ENCODE data around the gene RBM4B.

The RBM4B gene

DNA sequence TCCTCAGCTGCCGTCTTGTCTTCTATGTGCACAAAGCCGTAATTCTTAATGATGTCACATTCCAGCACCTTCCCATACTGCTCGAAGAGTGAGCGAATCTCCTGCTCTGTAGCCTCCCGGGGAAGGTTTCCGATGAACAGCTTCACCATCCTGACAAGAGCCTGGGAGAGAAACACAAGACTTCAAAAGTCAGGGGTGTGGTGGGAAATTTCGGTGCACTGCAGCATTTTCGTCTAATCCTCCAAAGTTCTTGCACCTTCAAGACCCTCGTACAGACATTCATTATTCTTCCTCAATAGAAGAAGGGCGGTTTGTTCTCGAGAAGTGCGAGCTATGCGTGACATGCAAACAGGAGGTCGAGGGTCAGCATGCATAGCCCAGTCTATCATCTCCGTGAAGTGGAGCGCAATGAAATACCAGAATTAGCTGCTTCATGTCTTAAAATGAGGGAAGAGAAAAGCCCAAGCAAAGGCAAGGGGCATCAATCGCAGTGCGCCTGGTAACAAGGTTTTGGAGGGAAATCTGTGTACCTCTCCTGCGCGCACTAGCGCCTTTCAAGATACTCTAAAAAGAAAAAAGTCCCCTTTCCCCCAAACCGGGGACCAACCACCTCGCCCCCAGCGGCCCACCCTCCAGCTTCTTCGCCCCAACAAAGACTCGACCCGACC lies 622 bp downstream of the RBM4B start:
- TF ChIP-seq, protein P1, sequence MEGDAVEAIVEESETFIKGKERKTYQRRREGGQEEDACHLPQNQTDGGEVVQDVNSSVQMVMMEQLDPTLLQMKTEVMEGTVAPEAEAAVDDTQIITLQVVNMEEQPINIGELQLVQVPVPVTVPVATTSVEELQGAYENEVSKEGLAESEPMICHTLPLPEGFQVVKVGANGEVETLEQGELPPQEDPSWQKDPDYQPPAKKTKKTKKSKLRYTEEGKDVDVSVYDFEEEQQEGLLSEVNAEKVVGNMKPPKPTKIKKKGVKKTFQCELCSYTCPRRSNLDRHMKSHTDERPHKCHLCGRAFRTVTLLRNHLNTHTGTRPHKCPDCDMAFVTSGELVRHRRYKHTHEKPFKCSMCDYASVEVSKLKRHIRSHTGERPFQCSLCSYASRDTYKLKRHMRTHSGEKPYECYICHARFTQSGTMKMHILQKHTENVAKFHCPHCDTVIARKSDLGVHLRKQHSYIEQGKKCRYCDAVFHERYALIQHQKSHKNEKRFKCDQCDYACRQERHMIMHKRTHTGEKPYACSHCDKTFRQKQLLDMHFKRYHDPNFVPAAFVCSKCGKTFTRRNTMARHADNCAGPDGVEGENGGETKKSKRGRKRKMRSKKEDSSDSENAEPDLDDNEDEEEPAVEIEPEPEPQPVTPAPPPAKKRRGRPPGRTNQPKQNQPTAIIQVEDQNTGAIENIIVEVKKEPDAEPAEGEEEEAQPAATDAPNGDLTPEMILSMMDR (IDR thresholded peaks at IDR 0.05; ENCODE audit: insufficient read depth, low read depth, low read length, missing control alignments) = no peak
- peak overlapping the region; percentile 69 for H3K4me3 ChIP-seq (ENCODE audit: low read depth, low read length)
- peak; percentile 15 for DNase-seq (ENCODE audit: low read depth)

DNA sequence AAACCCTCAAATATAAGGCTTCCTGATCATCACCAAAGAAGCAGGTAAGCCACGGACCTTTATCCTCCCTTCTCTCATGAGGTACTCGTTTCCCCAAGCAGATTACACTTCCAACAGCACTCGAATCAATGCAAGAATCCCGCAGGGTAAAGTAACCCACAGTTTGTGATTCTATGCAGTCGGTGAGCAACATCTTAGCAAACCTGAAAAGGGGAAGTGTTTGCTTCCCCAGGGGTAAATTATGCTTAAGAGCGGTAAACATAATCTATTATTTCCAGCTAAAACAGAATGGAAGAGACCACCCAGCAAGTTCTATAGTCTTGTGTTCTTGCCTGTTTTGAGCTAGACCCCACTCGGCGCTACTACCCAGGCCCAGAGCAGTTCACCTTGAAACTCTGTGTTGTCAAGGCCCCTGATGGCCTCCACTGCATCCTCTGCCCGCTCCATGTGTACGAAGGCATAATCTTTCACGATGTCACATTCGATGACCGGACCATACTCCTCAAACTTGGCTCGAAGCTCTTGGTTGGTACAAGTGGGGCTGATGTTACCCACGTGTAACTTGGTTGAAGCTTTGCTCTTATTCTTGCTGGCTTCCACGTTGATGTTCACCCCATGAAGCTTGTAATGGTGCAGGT lies 1.3 kb downstream of the RBM4B start:
- H3K4me3 ChIP-seq (ENCODE audit: low read depth, low read length) = no peak overlapping the region
- TF ChIP-seq, protein P1 (IDR thresholded peaks at IDR 0.05; ENCODE audit: insufficient read depth, low read depth, low read length, missing control alignments) = no peak
- no peak for DNase-seq (ENCODE audit: low read depth)

DNA sequence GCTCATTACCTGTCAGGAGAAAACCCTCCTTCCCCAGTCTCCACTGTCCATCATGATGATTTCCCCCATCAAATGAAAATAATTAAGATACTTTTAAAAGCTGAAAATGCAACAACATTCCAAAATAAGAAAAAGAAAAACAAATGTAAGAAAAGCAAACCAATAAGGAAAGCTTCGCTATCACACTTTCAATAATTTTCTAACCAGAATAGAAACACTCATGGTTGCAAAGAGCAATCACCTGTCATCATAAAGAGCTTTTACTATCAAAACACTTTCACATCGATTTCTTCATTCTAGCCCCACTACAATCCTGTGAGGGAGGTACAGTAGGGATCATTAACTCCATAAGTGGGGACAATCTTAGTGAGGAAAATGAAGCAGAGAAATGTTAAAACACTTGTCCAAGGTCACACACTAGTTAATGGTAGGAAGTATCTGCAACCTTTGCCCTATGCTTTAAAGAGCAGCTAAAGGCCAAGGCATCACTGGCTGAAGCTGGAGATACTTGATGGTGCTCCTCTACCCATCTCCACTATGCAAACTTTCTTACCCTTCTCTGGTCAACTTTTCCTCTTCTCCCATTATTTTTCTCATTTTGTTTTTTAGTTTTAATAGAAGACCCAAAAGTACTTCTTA lies 2.6 kb downstream of the RBM4B start:
- TF ChIP-seq, protein P1 (IDR thresholded peaks at IDR 0.05; ENCODE audit: insufficient read depth, low read depth, low read length, missing control alignments) = no peak
- no peak overlapping the region for H3K4me3 ChIP-seq (ENCODE audit: low read depth, low read length)
- no peak for DNase-seq (ENCODE audit: low read depth)

DNA sequence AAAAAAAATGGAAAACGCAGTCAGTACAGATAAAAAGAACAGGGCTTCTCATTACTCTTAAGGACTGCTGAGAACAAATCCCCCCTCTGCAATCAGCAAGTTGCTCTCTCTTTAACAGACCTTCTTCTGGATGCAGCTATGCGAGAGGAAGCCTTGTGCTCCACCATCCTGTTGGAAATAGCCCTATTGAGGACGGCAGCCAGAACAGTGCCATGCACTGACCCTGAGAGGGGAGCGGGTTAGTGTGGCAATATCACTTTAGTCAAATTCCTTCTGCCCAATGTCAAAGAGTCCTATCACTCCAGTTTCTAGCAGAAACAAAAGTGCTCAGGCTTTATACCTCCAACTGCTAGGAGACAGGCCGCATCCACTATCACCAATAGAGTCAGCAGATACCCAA lies 6.9 kb downstream of the RBM4B start:
- no peak overlapping the region for H3K4me3 ChIP-seq (ENCODE audit: low read depth, low read length)
- DNase-seq (ENCODE audit: low read depth) = no peak
- TF ChIP-seq, protein P1 (IDR thresholded peaks at IDR 0.05; ENCODE audit: insufficient read depth, low read depth, low read length, missing control alignments) = no peak

DNA sequence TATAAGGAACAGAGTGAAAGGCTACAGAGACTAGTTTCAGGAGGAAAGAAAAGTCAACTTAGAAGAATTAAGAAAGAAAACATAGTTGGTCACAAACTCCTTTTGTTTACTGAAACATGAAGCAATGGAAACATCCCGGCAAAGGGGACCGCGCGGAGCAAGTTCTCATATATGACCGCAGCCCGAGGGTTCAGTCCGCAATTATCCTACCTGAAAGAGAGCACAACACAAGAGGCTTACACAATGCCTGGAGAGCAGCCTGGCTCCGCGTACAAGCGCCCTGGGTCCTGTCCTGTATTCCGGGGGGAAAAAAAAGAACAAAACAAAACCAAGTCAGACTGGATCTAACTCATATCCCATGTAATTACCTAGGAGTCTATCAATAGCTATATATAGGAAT lies 12.3 kb downstream of the RBM4B start:
- TF ChIP-seq, protein P1 (IDR thresholded peaks at IDR 0.05; ENCODE audit: insufficient read depth, low read depth, low read length, missing control alignments) = no peak
- no peak for DNase-seq (ENCODE audit: low read depth)
- no peak overlapping the region for H3K4me3 ChIP-seq (ENCODE audit: low read depth, low read length)

DNA sequence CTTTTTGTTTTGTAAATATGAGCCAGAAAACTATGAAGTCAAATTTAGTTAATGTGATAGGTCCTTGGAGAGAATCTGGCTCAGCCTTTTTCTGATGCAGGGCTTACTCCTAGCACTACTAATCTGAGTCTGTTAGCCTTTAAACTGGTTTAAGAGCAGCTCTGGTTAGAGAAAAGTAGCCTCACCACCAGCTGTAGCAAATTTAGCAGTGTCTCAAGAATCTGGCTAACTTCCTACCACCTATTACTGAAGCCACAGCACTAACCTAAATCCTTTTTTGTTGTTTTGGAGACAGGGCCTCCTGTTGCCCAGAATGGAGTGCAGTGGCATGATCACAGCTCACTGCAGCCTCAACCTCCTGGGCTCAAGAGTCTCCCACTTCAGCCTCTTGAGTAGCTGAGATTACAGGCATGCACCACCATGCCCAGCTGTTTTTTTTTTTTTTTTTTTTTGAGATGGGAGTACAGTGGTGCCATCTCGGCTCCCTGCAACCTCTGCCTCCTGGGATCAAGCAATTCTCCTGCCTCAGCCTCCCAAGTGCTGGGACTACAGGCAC lies 13.9 kb downstream of the RBM4B start:
- DNase-seq (ENCODE audit: low read depth) = no peak
- TF ChIP-seq, protein P1 (IDR thresholded peaks at IDR 0.05; ENCODE audit: insufficient read depth, low read depth, low read length, missing control alignments) = no peak
- no peak overlapping the region for H3K4me3 ChIP-seq (ENCODE audit: low read depth, low read length)
